Calu3 (cell line): ENCODE data around the gene EEF1AKMT3. TPM values are rescaled to one million over a fixed set of nuclear protein-coding genes. Genes with fewer than 3 reads are reported as not detected.

Source experiments
- BruUV-seq: library from RNA; stranded (reverse); fragments of 400-500 nt; replicated peaks from 2 replicates; lab custom pipeline; 2021; lab: Mats Ljungman, UMichigan
- CTCF ChIA-PET: fragments of 300-600 bp; sonication (Branson Sonifier 250); formaldehyde crosslinking; loops from one replicate; lab custom pipeline; 2022; ENCODE audit warnings: antibody characterized with exemption; lab: Charles Lee
- DNase-seq: peaks from one replicate; pipeline ENCODE4 v3.0.0; 2022
- H3K27ac Mint-ChIP-seq: one replicate; pipeline ENCODE4 v1.8.0; 2022; ENCODE audit warnings: mixed read lengths; ENCODE audit not compliant: unreplicated experiment
- H3K27me3 Mint-ChIP-seq: one replicate; pipeline ENCODE4 v1.8.0; 2022; ENCODE audit warnings: mixed read lengths; ENCODE audit not compliant: unreplicated experiment
- H3K36me3 Mint-ChIP-seq: one replicate; pipeline ENCODE4 v1.8.0; 2022; ENCODE audit warnings: mild to moderate bottlenecking, moderate library complexity, mixed read lengths; ENCODE audit not compliant: insufficient read depth, unreplicated experiment
- H3K4me1 Mint-ChIP-seq: one replicate; pipeline ENCODE4 v1.8.0; 2022; ENCODE audit warnings: mild to moderate bottlenecking, low read depth, mixed read lengths; ENCODE audit not compliant: unreplicated experiment
- H3K4me3 Mint-ChIP-seq: one replicate; pipeline ENCODE4 v1.8.0; 2022; ENCODE audit warnings: mild to moderate bottlenecking, low read depth, moderate library complexity, mixed read lengths; ENCODE audit not compliant: unreplicated experiment
- H3K9me3 Mint-ChIP-seq: one replicate; pipeline ENCODE4 v1.8.0; 2022; ENCODE audit warnings: low read depth, mixed read lengths; ENCODE audit not compliant: unreplicated experiment
- CTCF ChIP-seq: fragments of 200-600 bp; IDR thresholded peaks from one replicate; pipeline ENCODE4 v1.8.0; 2022; ENCODE audit warnings: antibody characterized with exemption; ENCODE audit not compliant: unreplicated experiment
- intact Hi-C: fragments of 100-400 bp; cut with micrococcal nuclease; formaldehyde crosslinking; loops from one replicate; pipeline ENCODE4 v1.10.0; 2022; ENCODE audit not compliant: unreplicated experiment
- total RNA-seq: library from RNA; stranded (reverse); gene quantifications from 2 replicates; pipeline ENCODE4 v1.2.3, GENCODE V29; 2022

Gene EEF1AKMT3
- total RNA-seq, 1 experiment from 2014 or later, result 8.4 TPM

GRCh38 chr12:57781801-57782200, 9.4 kb downstream of the EEF1AKMT3 start:
- Mint-ChIP-seq H3K27me3 (no peaks in the 10 kb centered on the region), H3K4me1 (no peaks in the 10 kb centered on the region), H3K36me3 (peaks cover 18% of the 10 kb centered on the region), H3K9me3 (no peaks in the 10 kb centered on the region), H3K4me3 (no peak overlapping the region), H3K27ac (no peak overlapping the region)
- CTCF ChIA-PET, result no interaction called here
- no TSS peak for BruUV-seq
- TF ChIP-seq CTCF, result no peak
- DNase-seq, result no peak
- intact Hi-C loops, result no loop called here

GRCh38 chr12:57782243-57782607, 9.8 kb downstream of the EEF1AKMT3 start:
- DNase-seq, result no peak
- H3K4me3 Mint-ChIP-seq, result peak overlapping the region; percentile 100
- H3K4me1 Mint-ChIP-seq, result no peaks in the 10 kb centered on the region
- H3K9me3 Mint-ChIP-seq, result no peaks in the 10 kb centered on the region
- TF ChIP-seq CTCF, result no peak
- no peak overlapping the region for H3K27ac Mint-ChIP-seq
- intact Hi-C loops, result no loop called here
- BruUV-seq, result no TSS peak
- no peaks in the 10 kb centered on the region for H3K27me3 Mint-ChIP-seq
- peaks cover 18% of the 10 kb centered on the region for H3K36me3 Mint-ChIP-seq
- CTCF ChIA-PET, result interaction anchor here (1.1 to 1.2 kb wide), 2 partner anchors 10 to 64 kb away, joined by 3 read pairs; partner anchors contain the start of genes CTDSP2, EEF1AKMT3 and METTL1

GRCh38 chr12:57782608-57783465, 10.4 kb downstream of the EEF1AKMT3 start, which contains the start of gene TSFM:
TSFM (plus strand) TSS chr12:57782787; CDS start chr12:57782802, 15 bp downstream.
- H3K36me3 Mint-ChIP-seq, result peaks cover 18% of the 10 kb centered on the region
- TF ChIP-seq CTCF, result peak; percentile 93
- no peaks in the 10 kb centered on the region for H3K27me3 Mint-ChIP-seq
- CTCF ChIA-PET, result interaction anchor here (1.1 to 1.2 kb wide), 2 partner anchors 11 to 64 kb away, joined by 3 read pairs; partner anchors contain the start of genes CTDSP2, EEF1AKMT3 and METTL1
- peak within 1 kb of the TSS; percentile 100 for H3K27ac Mint-ChIP-seq
- intact Hi-C loops, result no loop called here
- H3K4me1 Mint-ChIP-seq, result no peaks in the 10 kb centered on the region
- DNase-seq, result peak; percentile 97
- H3K9me3 Mint-ChIP-seq, result no peaks in the 10 kb centered on the region
- no TSS peak for BruUV-seq
- H3K4me3 Mint-ChIP-seq, result peak within 1 kb of the TSS; percentile 100

- Mint-ChIP-seq H3K27me3 (no peaks in the 10 kb centered on the region), H3K36me3 (peaks cover 22% of the 10 kb centered on the region), H3K4me1 (no peaks in the 10 kb centered on the region), H3K9me3 (no peaks in the 10 kb centered on the region), H3K27ac (peak overlapping the region; percentile 100), H3K4me3 (peak overlapping the region; percentile 100)
- TF ChIP-seq CTCF, result no peak
- CTCF ChIA-PET, result interaction anchor here (1.1 to 1.2 kb wide), 2 partner anchors 11 to 63 kb away, joined by 3 read pairs; partner anchors contain the start of genes CTDSP2, EEF1AKMT3 and METTL1
- no TSS peak for BruUV-seq
- intact Hi-C loops, result no loop called here
- no peak for DNase-seq
Observed at GRCh38 chr12:57783466-57783801, 11.0 kb downstream of the EEF1AKMT3 start.
